ENCODE measurements around the gene THEM4.

Gene THEM4

DNA sequence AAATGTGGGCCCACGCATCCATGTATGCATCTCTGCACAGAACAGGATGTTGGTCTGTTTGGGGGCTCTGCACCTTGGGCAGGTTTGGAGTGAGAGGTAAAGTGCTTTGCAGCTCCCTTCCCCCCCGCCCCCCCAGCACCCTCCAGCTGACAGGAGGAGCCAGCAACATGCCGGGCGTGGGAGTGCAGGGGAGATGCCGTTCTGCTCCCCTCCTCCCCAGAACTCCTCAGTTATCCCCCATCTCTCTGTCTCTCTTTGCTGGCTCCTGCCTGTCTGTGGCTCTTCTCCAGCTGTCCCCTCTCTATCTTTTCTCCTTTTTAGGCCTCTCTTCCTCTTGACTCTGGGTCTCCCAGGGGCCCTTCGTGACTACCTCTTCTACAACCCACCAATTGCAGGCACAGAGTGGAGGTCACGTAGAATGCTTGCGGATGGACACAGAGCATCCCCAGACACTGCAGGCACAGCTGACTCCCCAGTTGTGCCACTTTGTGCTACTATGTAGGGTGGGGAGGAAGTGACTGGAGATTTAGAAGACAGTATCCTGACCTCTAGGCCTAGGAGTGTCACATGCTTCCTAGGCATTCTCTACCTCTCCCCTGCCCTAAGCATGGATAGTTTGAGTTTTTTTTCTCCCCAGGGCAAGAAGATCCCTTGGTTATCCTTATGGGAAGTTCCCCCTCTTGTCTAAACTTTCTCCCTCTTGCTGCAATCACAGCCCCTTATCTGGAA is 76.0 kb downstream of the THEM4 start:
- peak overlapping the region; percentile 51 for H3K27ac Mint-ChIP-seq
- H3K9me3 Mint-ChIP-seq, result no peaks in the 10 kb centered on the region
- H3K4me3 Mint-ChIP-seq, result no peak overlapping the region
- H3K36me3 Mint-ChIP-seq (ENCODE audit: low read depth), result no peaks in the 10 kb centered on the region
- no peak for DNase-seq
- peaks cover 1% of the 10 kb centered on the region for H3K27me3 Mint-ChIP-seq
- peaks cover 80% of the 10 kb centered on the region for H3K4me1 Mint-ChIP-seq
- no peak for ATAC-seq

DNA sequence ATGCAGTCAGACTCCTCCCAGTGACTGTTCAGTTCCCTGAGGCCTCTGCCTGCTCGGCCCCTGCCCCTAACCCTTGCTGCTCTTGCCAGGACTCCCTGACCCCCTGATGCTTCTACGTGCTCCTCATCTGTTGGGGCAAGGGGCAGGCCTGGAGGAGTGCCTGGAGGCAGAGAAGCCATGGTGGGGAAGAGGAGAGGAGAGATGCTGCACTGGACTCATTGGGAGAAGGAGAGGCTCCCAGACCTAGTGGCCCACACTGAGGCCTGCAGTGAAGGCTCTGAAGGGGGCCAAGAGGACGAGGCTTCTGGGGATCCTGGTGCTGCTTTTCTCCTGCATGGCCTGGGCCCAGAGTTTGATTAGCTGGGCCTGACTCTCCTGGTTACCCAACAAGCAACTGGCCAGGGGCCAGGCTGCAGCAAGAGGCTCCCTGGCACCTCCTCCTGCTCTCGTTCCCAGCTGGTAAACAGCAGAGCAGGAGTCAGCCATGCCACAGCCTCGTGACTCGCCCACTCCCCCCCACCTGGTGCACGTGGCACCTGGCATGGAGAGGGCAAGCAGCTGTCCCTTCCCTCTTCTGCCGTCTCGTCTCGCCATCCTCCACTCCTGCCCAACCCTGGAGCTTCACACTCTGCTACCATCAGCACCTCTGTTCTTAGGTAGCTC is 76.9 kb downstream of the THEM4 start:
- ATAC-seq (no peak), DNase-seq (no peak)
- H3K9me3 Mint-ChIP-seq, result no peaks in the 10 kb centered on the region
- no peak overlapping the region for H3K27ac Mint-ChIP-seq
- no peaks in the 10 kb centered on the region for H3K36me3 Mint-ChIP-seq (ENCODE audit: low read depth)
- peaks cover 1% of the 10 kb centered on the region for H3K27me3 Mint-ChIP-seq
- H3K4me1 Mint-ChIP-seq, result peaks cover 84% of the 10 kb centered on the region
- no peak overlapping the region for H3K4me3 Mint-ChIP-seq

DNA sequence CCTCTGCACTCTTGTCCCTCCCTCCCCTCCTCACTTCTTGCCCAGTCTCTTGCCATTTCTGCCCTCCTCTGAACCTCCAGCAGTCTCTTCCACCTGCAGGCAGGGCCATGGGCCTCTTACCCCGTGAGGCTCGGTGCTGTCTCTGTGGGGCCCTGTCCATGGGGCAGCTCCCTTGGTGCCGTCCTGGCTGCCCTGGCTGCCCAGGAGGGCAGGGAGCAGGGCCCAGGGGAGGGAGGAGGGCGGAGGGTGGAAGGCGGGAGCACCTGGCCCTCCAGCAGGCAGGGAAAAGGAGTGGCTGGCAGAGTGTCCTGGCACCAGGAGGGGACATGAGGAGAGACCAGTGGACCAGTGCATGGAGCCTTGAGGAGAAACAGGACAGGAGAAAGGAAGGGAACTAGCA is 77.7 kb downstream of the THEM4 start, which contains the start of gene RORC:
TSS of gene RORC (minus strand) at position 198 of the 400 bp plus-strand sequence. CDS start at position 160, 38 bp downstream.
- no peaks in the 10 kb centered on the region for H3K9me3 Mint-ChIP-seq
- H3K27ac Mint-ChIP-seq, result no peak within 1 kb of the TSS
- DNase-seq (no peak), ATAC-seq (no peak)
- no peaks in the 10 kb centered on the region for H3K36me3 Mint-ChIP-seq (ENCODE audit: low read depth)
- peaks cover 83% of the 10 kb centered on the region for H3K4me1 Mint-ChIP-seq
- H3K4me3 Mint-ChIP-seq, result no peak within 1 kb of the TSS
- H3K27me3 Mint-ChIP-seq, result peaks cover 1% of the 10 kb centered on the region

DNA sequence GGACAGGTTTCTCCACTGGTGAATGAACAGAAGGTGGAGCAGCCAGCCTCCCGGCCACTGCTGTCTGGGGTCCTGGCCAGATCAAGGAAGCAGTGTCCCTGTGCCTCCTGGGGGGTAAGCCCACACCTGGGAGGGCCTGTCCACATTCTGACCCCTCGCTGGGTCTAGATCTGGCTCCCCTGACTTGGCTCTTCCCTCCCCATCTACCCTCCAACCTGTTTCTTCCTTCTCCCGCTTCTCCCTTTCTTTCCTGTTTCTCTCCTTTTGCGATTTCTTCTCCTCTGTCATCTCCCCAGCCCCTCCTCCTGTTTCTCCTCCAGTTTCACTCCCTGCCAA is 78.1 kb downstream of the THEM4 start:
- H3K27me3 Mint-ChIP-seq, result no peaks in the 10 kb centered on the region
- ATAC-seq, result no peak
- no peaks in the 10 kb centered on the region for H3K36me3 Mint-ChIP-seq (ENCODE audit: low read depth)
- H3K27ac Mint-ChIP-seq, result no peak overlapping the region
- H3K9me3 Mint-ChIP-seq, result no peaks in the 10 kb centered on the region
- no peak overlapping the region for H3K4me3 Mint-ChIP-seq
- DNase-seq, result no peak
- peaks cover 83% of the 10 kb centered on the region for H3K4me1 Mint-ChIP-seq

DNA sequence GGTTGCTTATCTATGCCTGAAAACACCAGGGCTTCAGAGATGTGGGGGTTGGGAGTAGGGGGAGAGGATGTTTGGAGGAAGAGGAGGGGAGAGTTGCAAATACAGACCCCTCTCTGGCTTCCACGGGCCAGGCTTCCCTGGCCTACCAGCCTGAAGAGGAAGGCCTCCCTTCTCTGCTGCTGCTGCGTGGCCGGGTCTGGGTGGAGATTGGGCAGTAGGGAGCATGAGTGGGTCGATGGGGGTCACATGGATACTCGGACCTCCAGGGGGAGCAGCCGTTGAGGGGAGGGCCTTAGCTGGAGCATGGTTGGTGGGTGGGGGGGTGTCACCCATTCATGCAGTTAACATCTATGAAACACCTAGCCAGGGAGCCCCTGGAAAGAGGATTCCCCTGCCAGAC is 79.3 kb downstream of the THEM4 start:
- no peak for ATAC-seq
- Mint-ChIP-seq H3K27me3 (no peaks in the 10 kb centered on the region), H3K27ac (no peak overlapping the region), H3K9me3 (no peaks in the 10 kb centered on the region), H3K36me3 (ENCODE audit: low read depth) (no peaks in the 10 kb centered on the region), H3K4me3 (no peak overlapping the region), H3K4me1 (peaks cover 85% of the 10 kb centered on the region)
- no peak for DNase-seq

DNA sequence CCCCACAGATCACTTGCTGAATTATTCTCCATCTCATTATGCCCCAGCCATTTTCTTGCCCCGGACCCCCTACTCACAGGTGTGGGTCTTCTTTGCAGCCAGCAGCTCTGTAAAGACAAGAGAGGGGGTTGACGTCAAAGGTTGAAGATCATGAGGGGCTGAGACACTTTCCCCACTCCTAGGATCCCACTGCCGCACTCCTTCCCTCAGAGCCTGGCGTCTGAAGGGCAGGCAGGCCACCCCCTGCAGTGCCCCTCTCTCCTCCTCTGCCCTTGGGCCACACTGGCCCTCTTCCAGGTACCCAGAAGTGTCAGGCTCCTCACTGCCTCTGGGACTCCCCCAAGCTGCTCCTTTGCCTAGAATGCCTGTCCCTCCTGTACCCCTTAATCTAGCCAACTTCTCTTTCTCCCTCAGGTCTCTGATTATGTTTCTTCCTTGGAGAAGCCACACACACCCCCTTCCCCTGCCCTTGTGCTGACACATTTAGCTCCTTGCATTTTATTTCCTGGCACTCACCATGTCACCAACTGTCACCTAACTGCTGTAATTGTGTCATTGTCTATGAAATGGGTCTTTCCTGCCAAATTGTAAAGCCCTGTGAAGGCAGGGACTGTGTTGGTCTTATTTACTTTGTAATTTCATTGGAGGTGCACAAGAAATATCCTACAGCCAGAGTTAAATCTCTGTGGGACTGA is 79.8 kb downstream of the THEM4 start:
- H3K36me3 Mint-ChIP-seq (ENCODE audit: low read depth), result no peaks in the 10 kb centered on the region
- H3K9me3 Mint-ChIP-seq, result no peaks in the 10 kb centered on the region
- H3K4me3 Mint-ChIP-seq, result peak overlapping the region; percentile 10
- peaks cover 82% of the 10 kb centered on the region for H3K4me1 Mint-ChIP-seq
- H3K27ac Mint-ChIP-seq, result peak overlapping the region; percentile 75
- no peaks in the 10 kb centered on the region for H3K27me3 Mint-ChIP-seq
- ATAC-seq (no peak), DNase-seq (no peak)

DNA sequence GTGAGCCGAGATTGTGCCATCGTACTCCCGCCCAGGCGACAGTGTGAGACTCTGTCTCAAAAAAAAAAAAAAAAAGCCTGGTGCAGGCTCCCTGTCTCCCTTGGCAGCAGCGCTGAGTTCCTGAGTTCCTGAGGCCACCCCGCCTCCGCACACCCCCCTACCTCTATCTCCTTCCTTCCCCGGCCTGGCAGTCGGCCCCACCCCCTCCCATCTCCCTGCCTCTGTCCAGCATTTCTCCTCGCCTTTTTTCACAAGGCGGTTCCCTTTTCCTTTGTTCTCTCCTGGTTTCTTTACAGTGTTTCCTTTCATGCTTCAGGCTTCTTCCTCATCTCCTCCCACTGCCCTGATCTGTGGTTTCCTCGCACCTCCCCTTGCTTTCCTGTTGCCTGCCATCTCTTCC is 80.4 kb downstream of the THEM4 start:
- Mint-ChIP-seq H3K9me3 (no peaks in the 10 kb centered on the region), H3K27ac (peak overlapping the region; percentile 75), H3K27me3 (no peaks in the 10 kb centered on the region), H3K4me1 (peaks cover 77% of the 10 kb centered on the region), H3K4me3 (peak overlapping the region; percentile 10), H3K36me3 (ENCODE audit: low read depth) (no peaks in the 10 kb centered on the region)
- DNase-seq, result no peak
- ATAC-seq, result no peak

DNA sequence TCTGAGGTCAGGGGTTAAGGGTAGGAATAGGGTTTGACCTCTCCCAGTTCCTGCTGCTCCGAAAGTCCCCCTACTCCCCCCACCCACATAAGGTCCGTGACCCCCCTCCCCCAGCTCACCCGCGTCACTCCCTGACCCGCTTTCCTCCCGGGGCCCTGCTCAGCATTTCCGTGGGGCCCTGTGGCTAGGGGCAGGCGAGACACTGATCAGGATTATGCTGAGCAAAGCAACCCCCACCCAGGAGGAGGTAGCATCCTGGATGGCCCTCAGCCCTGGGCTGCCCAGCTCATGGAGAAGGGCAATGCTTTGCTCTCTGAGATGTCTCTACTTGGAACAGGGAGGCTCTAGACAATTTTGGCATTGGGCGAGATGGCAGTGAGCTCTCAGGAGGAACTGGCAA is 81.5 kb downstream of the THEM4 start:
- Mint-ChIP-seq H3K4me3 (peak overlapping the region; percentile 1), H3K27me3 (no peaks in the 10 kb centered on the region), H3K4me1 (peaks cover 73% of the 10 kb centered on the region), H3K27ac (no peak overlapping the region), H3K9me3 (no peaks in the 10 kb centered on the region), H3K36me3 (ENCODE audit: low read depth) (no peaks in the 10 kb centered on the region)
- DNase-seq, result no peak
- no peak for ATAC-seq

DNA sequence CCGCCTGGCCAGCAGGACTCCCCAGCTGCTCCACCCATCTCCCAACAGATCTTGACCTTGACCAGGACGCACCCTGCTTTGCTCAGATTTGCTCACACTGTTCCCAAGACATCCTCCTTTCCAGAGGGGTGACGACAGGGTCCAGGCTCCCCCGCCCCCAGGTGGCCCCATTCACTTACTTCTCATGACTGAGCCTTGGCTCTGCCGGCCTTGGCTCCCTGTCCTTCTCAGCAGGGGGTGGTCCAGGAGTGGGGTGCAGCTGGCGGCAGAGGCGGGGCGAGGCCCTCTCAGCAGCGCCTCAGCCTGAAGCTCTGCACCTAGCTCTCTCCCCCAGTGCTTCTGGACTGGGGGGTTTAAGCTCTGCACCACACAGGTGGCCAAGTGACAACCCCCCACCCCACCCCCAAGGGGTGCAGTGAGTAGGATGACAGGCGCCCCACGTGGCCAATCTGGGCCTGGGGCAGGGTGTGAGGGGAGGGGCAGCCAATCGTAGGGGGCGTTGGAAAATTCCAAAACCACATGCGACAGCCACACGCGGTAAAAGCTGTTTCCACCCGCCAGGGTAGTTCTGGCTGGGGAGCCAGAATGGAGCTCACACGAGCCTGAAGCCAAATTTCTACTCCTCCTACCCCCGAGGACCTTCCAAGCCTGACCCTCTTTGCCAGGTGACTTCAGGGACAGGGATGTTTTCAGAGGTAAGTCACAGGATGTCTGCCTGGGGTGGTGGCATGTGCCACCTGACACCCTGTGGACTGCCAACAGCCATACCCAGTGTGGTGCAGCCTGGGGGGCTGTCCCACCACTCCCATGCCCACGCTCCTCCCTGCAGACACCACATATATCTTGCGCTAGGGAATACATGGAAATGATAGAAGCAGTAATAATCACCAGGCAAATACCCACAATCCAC is 83.3 kb downstream of the THEM4 start:
- no peaks in the 10 kb centered on the region for H3K36me3 Mint-ChIP-seq (ENCODE audit: low read depth)

DNA sequence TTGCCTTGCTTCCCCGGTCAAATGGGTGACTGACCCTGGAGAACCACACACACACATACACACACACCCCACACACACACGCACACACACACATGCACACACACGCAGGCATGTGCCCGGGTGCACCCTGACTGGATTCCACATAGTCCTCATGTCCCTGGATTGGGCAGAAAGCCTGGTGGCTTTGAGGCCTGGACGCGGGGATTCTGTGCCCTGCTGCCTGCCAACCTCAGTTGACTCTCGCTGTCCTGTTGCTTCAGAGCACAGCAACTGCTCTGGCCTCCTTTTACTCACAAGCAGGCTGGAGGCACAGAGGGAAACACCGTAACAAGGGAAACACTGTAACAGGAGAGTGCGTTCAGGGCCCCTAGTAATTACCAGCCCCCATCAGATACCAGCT is 84.1 kb downstream of the THEM4 start:
- Mint-ChIP-seq H3K36me3 (ENCODE audit: low read depth) (no peaks in the 10 kb centered on the region), H3K4me3 (peak overlapping the region; percentile 60), H3K4me1 (peaks cover 84% of the 10 kb centered on the region), H3K9me3 (no peaks in the 10 kb centered on the region), H3K27me3 (no peaks in the 10 kb centered on the region), H3K27ac (no peak overlapping the region)
- ATAC-seq, result no peak
- DNase-seq, result no peak

More for the DNA sequence above, 83.3 kb downstream of the THEM4 start:
- Mint-ChIP-seq H3K4me3 (peak overlapping the region; percentile 60), H3K27ac (peak overlapping the region; percentile 70), H3K27me3 (no peaks in the 10 kb centered on the region), H3K4me1 (peaks cover 82% of the 10 kb centered on the region), H3K9me3 (no peaks in the 10 kb centered on the region)
- ATAC-seq, result peak; percentile 33
- peak; percentile 55 for DNase-seq
